IPS DF 4.7 (cell line): Measurements from ENCODE around the gene SASH3.

Experiments used
- DNase-seq: peaks from one replicate; pipeline ENCODE4 v3.0.0-alpha.2; 2013; ENCODE audit warnings: low spot score; ENCODE audit errors: extremely low read depth

SASH3 gene

DNA sequence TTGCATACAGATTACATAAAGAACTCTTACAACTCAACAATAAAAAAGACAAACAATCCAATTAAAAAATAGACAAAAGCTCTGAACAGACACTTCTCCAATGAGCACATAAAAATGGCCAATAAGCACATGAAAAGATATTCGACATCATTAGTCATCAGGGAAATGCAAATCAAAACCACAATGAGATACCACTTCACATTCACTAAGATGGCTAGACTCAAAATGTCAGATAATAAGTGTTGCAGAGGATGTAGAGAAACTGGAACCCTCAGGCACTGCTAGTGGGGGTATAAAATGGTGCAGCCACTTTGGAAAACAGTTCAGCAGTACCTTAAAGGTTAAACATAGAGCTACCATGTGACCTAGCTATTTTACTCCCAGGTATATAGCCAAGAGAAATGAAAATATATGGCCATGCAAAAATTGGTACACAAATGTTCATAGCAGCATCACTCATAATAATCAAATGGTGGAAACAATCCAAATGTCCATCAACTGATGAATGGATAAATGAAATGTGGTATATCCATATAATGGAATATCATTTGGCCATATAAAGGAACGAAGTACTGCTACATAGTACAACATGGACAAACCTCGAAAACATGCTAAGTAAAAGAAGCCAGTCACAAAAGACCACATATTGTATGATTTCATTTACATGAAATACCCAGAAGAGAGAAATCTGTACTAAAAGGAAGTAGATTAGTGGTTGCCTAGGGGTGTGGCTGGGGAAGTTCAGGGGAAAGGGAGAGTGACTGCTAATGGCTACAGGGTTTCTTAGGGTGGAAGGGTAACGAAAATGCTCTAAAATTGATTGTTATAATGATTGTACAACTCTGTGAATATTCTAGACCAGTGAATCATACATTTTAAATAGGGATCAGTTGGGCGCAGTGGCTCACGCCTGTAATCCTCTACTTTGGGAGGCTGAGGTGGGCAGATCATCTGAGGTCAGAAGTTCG, 29.4 kb downstream of the SASH3 start:
- no peak for DNase-seq

DNA sequence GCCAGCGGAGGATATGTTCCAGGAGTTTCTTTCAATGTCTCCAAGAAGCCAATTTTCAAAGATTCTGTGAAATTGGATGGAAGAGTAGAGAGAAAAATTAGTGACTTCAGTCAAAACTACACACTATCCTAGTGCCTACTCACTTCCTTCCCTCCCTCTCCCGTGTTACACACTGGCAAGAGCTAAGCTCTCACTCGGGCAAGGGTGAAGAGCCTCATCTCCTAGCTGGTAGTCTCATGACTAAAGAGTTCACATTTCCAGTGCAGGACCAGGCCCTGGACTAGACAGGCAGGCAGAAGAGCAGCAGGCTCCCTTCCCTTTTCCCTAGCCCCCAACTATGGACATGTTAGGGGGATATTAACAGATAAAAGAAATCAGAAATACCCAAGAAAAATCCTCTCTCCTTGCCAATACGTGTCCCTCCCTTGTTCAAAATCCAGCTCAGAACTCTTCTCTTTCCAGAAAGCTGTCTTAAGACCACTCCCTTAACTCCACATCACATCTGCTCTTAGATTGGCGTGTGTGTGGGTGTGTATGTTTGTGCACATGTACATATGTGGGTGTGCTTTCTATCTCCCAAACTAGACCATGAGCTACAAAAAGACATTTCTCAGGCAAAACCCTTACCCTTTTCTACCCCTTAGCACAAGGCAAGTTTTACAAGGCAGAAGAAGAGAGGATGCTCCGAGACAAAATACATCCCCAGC, 34.1 kb downstream of the SASH3 start:
- no peak for DNase-seq

DNA sequence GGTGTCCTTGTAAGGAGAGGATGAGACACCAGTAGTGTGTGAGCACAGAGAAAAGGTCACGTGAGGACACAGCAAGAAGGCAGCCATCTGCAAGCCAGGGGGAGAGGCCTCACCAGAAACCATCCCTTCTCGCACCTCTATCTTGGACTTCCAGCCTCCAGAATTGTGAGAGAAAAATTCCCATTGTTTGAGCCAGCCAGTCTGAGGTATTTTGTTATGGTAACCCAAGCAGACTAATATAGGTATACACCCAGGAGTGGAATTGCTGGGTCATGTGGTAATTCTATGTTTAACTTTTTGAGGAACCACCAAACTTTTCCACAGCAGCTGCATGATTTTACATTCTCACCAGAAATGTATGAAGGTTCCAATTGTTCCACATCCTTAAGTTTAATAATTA, 38.4 kb downstream of the SASH3 start:
- DNase-seq: no peak

DNA sequence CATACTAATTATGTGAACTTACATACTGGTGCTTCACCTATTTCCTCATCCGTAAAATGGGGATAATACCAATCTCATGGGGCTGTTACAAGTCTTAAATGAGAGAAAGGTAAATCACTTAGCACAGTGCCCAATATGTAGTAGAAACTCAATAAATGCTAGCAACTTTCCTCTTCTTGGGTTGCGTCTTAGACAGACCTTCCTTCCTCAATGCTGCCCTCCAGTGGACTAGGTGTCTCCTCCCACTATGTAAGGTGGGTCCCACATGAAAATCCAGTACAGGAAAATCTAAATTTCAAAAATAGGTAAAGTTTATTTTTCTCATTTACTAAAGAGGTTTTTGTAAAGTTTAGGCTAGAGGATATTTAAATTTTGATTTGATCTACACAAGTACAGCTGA, 43.4 kb downstream of the SASH3 start:
- no peak for DNase-seq

DNA sequence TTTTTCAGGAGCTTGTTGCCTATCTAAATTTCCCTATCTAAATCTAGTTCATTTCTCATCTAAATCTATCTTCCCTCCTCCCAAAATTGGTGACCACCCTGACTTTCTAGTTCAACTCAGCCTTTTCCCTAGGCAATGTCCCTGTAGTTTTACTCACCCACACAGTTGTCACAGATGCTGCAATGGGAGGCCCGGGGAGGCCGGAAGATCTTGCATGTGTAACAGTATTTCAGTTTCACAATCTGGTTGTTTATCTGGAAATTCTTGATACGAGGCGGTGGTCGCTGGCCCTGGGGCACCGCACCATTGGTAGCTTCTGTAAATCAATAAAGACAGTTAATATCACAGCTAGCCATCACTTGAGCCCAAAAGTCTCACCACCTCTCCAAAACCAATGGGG, 43.8 kb downstream of the SASH3 start:
- DNase-seq: no peak

DNA sequence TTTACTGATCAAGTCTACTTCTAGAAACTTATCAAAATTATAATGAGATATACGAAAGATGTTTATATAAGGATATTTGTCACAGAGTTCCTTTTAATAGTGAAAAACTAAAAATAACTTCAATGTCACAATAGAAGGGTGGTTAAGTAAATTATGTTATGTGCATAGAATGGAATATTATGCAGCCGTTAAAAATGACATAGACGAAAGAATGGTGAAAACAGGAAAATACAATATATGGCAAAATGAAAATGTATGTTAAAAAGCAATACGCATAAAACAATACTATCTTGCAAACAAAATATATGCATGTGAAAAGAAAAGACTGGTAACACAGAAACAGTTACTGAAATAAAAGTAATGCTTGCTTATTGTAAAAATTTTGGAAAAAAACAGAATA, 44.9 kb downstream of the SASH3 start:
- DNase-seq: no peak

DNA sequence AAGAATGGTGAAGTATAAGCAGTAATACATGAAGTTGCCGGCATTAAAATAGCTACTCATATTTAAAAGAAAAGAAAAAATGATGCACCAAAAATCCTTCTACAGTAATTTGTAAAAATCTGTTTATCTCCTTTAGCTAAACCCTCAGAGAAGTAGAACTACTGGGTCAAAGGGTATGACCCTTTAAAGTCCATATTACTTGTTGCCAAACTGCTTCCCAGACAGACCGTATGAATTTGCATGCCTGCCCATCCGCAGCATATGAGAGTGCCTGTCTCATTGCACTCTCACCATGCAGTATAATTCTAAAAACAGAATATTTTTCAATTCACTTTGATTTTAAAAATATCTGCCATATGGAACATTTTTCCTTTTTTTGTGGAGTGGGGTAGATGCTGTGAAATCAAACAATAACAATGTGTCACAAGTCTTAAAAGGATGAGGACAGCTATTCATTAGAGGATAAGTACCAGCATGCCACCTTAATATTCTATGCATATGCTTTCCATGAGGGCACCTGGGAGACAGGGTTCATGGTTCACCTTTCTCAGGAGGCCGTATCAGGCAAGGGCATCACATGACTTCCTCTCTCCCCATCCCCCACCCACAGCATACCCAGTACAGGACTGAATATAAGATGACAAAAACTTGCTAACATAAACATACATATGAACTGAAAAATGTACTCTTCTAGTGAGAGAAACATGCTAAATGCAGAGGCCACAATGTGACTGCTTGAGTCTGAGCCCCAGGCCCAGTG, 46.2 kb downstream of the SASH3 start:
- DNase-seq: no peak

DNA sequence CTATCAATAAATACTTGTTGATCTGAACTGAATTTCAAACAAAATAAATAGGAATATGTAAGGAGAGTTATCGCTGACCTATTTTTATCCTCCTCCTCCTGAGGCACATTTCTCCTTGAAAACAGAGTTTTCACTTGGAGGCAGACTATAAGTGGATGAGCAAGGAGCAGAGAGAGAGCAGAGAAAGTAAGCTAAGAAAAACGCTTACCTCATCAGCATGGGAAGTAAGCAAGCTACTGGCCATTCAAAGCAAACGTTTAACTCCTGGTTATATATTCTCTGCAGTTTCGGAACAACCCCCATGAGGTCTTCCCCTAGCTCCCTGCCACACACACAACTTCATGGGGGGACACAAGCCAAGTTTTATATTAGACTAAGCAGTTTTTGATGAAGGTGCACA, 50.7 kb downstream of the SASH3 start:
- DNase-seq: no peak

DNA sequence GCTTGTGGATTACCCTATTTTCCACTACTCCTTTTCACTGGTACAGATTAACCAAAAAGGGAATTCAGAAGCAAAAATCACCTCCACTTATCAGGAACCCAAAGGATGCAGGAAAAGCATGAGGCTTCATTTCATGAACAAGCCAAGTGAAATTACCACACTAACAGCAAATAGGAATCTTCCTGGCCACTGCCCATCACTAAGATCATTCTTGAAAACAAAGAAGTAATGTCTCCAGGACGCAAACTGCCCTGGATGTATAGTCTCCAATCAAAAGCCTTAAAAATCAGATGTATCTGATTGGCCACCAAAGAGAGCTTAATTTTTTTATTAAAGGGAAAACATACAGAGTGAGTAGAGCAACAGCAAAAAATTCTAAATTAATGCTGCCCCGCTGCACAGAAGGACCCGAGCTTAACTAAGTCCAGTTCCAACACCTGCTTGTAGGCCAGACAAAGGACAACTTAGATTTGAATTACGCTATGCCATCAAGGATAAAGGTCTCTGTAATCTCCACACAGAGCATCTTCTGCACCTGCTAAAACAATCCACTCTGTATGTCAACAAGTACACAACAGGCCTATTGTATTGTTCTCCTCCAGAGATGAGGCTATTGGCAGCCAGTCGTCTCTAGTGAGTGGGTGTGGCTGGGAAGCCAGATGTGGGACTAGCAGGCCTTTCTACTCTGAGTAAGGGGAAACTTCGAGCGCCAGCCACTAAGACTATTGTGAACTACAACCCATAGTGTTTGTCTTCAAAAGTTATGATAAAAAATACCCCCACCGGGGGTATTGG, 51.5 kb downstream of the SASH3 start:
- no peak for DNase-seq

DNA sequence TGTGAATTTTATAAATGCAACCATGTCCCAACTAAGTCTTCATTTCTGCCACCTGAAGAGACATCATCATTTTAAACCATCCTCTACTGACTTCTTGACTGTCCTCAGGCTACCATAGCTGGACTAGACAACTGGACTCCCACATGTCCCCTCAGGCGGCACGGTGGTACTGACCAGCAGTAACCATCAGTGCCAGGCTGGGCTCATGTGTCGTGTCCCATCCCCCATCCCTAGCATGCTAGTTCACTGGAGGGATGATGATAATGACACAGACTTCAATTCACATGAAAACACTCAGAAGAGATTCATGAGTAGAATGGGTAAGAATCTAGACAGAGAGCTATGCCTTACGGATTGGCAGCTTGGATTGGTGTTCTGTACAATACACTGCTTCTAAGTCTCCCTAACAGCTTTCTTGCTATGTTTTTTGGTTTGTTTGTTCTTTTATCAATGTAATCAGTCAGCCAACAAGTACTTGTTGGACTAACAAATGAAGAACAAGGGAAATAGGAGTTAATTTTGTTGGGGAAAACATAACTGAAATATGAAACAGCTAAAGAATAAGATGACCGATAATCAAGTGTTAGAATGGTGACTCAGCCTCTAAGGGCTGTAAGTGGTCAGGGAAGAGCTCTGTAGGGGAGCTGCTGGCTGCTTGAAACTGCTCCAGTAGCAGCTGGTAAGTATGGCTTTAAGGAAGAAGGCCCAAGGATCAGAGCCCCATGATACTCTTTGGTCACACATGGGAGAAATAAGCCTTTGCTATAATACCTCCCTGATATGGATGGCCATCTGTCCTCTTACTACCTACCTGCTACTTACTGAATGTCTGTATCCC, 53.6 kb downstream of the SASH3 start:
- no peak for DNase-seq

DNA sequence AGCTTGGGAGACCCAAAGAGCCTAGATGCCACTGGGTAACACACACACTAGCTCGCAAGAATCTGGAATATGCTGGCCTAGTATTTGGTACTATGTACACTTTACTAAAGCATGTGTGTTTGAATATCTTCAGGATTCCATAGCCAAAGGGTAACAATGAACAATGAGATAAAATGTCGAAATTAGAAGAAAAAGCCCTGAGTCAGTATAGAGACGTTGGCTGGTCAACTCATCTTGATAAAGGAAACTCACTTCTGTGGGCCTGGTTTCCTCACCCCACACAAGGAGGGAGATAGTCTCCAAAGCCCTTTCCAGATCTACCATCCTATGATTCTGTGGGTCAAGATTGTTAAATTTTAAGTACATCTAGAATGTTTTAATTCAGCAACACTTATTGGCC, 57.1 kb downstream of the SASH3 start:
- DNase-seq: no peak

DNA sequence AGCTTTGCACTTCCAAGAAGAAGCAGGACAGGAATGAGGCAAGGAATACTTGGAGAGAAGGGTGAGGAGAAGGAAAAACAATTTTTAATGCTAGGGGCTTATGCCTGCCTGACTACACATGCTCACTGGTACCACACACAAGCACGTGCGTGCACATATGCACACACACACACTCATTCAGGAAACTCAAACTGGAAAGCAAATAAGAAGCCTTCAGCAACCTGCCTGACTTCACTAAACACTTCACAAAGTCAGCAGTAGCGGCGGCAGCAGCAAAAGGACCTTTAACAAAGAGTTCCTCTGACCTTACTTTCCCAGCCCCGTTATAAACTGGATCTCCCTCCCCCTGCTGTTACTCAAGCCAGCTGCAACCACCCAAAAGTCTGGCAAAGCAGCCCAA, 60.6 kb downstream of the SASH3 start:
- DNase-seq: no peak

DNA sequence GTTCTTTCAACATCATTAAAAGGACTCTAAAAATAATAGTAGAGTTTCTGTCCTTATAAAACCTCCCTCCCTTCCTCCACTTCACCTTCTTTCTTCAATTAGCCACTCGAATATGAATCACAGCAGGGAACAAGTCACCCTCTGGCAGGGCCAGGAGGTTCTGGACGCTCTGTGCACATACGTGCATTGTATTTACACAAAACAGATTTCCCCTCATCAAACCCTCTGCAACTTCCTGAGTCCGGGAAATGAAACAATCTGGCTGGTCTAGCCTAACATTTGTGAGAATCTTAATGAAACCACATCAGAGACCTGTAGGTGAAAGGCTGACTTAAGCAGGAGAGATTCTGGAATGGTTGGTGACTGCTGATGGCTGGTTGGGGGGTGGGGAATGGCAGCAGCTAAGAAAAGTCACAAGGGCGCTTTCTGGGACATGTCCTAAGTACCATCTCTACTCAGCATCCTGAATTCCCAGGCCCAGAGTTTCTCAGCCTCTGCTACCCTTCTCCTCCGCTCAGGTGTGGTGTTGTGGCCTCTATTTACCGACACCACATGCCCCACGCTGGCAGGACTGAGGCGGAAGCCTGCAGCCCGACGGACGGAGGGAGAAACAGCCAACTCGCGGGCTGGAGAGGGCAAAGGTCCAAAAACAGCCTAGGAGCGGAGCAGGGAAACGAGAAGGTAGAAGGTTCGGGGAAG, 62.9 kb downstream of the SASH3 start:
- no peak for DNase-seq

DNA sequence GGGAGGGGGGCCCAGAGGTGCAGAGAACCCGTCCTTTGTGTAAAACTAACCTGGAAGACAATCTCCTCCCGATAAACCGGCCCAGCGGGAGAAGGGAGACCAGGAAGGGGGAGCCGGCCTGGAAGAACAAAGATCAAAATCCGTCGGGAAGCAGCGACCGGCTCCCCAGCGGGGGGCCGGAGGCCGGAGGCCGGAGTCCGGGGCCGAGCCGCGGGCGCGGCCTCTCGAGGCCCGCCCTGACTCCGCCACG, 63.4 kb downstream of the SASH3 start:
- no peak for DNase-seq

DNA sequence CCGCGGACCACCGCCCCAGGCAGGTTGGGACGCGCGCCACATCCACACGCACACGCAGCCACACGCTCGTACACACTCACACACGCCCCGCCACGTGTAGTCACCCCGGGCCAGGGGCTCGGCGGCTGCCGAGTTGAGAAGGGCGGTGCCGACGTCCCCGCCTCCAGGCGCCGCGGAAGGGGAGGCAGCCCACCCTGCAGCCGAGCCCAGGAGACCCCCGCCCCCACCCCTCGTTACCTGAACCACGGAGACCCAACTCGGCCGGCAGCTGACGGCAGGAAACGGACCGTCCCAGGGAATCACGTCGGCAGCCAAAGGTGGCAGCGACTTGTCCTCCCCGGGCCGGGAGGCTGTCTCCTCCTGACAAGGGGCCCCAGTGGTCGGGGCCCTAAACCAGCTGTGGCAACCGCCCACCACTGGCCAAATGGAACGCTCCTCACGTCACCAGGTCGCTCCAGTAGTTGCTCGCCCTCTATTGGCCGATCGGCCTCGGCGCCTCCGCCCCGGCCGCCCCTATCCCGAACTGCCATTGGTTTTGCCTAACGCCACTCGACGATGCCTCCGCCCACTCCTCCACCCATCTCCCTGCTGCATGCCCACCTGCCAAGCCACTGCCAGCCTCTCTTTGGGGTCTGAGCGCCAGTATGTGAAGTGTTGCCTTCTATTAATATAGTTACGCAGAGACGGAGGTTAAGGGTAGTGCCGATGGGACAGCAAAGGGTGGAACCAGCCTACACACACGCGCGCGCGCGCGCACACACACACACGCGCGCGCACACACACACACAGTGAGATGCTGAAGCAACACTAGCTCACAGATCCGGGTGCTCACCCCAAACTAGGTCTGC, 63.9 kb downstream of the SASH3 start, which contains the start of gene ZDHHC9:
TSS of gene ZDHHC9 (minus strand) at position 428 of the 848 bp plus-strand sequence. CDS start 1,941 bp downstream, outside the sequence.
- peak; percentile 44 for DNase-seq
